Mononuclear cell (primary cell): ENCODE data around the gene OR4A15. TPM values are rescaled to one million over a fixed set of nuclear protein-coding genes. Genes with fewer than 3 reads are reported as not detected.

Experiments
- H3K27me3 ChIP-seq: 2 replicates; pipeline ENCODE4 v1.6.0; 2011; ENCODE audit warnings: low read length, control low read depth; ENCODE audit not compliant: insufficient read depth
- H3K4me1 ChIP-seq: 2 replicates; pipeline ENCODE4 v1.5.1; 2011; ENCODE audit warnings: mild to moderate bottlenecking, low read length, control low read depth; ENCODE audit not compliant: insufficient read depth
- H3K4me3 ChIP-seq: 2 replicates; pipeline ENCODE4 v1.5.1; 2011; ENCODE audit warnings: mild to moderate bottlenecking, low read length, moderate library complexity
- H3K9me3 ChIP-seq: 2 replicates; pipeline ENCODE4 v1.5.1; 2011; ENCODE audit warnings: low read depth, mild to moderate bottlenecking, control low read depth, low read length
- total RNA-seq: library from RNA; depleted of rRNA; stranded (reverse); fragments of >200 nt; gene quantifications from one replicate; pipeline ENCODE4 v1.2.3, GENCODE V29; 2012

The OR4A15 gene
- not detected for total RNA-seq

DNA sequence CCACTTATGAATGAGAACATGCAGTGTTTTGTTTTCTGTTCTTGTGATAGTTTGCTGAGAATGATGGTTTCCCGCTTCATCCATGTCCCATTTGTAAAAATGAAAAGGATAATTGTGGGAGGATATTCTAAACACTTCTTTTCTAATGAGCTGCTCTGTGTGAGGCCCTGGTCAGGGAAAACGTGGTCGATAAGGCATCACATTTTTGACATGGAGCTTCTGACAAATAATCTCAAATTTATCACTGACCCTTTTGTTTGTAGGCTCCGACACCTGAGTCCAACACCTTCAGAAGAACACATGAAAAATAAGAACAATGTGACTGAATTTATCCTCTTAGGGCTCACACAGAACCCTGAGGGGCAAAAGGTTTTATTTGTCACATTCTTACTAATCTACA is at the start of gene OR4A15:
OR4A15 (plus strand) TSS at position 301 of the 400 bp plus-strand sequence; CDS start at position 301, 0 bp downstream.
- H3K27me3 ChIP-seq, result no peaks in the 10 kb centered on the region
- H3K4me1 ChIP-seq, result no peaks in the 10 kb centered on the region
- H3K4me3 ChIP-seq, result no peak within 1 kb of the TSS
- peaks cover 4% of the 10 kb centered on the region for H3K9me3 ChIP-seq

DNA sequence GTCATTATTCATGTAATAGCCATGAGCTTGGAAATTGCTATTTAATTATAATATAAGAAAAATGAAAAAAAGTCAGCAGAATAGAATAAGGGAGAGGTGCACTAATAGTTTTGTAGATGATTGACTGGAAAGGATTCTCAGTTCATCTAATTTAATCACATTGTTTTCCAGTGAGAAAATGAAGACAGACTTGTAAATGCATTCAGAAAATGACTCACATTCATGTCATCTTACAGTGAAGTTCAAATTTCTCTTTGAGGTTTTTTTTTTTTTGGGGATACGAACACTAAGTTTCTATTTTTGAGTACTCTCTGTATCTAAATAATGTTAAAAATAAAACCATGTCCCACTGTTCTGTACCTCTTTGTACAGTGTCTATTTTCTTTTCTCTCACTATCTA is 43.3 kb upstream of the OR4A15 start:
- Histone ChIP-seq H3K27me3 (no peaks in the 10 kb centered on the region), H3K9me3 (no peaks in the 10 kb centered on the region), H3K4me3 (no peak overlapping the region), H3K4me1 (no peaks in the 10 kb centered on the region)

DNA sequence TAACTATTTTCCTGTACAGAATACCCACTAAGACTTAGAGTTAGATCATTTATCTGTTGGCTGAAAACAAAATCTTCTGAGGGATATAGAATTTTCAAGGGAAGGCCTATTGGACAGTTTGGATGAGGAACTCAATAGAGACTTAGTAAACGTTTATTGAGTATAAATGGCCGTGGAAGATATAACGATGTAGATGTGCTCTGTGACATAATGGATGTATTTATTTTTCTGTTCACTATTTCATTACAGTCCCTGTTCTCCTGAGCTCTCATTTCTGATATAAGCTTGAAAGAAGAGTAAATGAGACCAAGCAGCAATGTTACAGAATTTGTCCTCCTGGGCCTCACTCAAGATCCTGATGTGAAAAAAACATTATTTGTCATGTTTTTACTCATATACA is 24.9 kb upstream of the OR4A15 start, which contains the start of gene OR4A16:
OR4A16 (plus strand) TSS at position 301 of the 400 bp plus-strand sequence; CDS start at position 301, 0 bp downstream.
- Histone ChIP-seq H3K4me3 (no peak within 1 kb of the TSS), H3K27me3 (no peaks in the 10 kb centered on the region), H3K9me3 (no peaks in the 10 kb centered on the region), H3K4me1 (no peaks in the 10 kb centered on the region)

DNA sequence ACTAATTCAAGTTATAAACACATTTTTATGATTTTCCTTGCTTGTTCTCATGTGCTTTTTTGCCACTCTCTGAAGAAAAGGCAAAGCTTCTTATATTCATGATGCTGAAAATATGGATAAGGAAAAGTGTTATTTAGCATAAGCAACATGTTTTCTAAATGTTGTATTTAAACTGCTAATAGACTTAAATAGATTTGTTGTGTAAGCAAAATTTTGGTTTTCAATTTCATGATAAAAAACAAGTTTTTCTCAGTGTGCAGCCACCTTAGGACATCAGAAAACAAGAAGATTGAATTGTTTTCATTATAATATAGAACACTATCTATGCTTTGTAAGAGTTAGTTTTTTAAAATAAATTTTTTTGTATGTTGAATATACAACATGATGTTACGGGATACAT is 22.5 kb upstream of the OR4A15 start:
- no peaks in the 10 kb centered on the region for H3K9me3 ChIP-seq
- no peak overlapping the region for H3K4me3 ChIP-seq
- H3K4me1 ChIP-seq, result no peaks in the 10 kb centered on the region
- no peaks in the 10 kb centered on the region for H3K27me3 ChIP-seq

DNA sequence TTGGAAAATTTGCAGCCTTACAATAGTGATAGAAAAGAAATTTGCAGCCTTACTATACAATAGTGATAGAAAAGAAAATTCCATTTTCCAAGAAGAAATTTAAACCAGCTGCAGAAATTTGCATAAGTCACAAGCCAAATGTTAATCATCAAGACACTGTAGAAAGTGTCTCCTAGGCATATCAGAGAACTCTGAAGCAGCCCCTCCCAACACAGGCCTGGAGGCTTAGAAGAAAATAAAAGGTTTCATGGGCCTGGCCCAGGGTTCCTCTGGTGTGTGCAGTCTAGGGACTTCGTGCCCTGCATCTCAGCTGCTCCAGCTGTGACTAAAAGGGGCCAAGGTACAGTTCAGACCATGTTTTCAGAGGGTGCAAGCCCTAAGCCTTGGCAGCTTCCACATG is 18.7 kb upstream of the OR4A15 start:
- Histone ChIP-seq H3K27me3 (no peaks in the 10 kb centered on the region), H3K4me1 (no peaks in the 10 kb centered on the region), H3K4me3 (no peak overlapping the region), H3K9me3 (no peaks in the 10 kb centered on the region)

DNA sequence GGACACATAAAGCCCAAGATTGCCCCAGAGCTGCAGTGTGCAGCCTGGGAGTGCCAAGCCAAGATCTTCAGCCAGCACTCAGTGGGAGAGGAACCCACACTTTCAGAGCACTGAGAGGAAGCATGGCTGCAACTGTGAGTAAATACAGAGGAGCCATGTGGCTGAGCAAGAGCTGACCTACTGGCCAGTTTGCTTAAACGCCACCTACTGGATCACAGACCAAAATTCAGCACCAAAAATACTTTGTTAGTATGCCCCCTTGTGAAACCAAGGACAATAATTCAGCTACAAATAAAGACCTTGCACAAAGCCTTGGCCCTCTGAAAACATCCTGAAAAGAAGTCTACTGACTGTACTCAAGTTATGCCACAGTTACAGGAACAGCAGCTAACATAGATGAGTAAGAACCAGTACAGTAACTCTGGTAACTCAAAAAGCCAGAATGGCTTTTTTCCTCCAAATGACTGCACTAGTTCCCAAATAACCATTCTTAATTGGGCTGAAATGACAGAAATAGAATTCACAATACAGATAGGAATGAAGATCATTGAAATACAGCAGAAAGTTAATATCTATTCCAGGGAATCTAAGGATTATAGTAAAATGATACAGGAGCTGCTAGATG is 10.1 kb upstream of the OR4A15 start:
- no peaks in the 10 kb centered on the region for H3K4me1 ChIP-seq
- no peaks in the 10 kb centered on the region for H3K27me3 ChIP-seq
- H3K4me3 ChIP-seq, result no peak overlapping the region
- H3K9me3 ChIP-seq, result peaks cover 8% of the 10 kb centered on the region

DNA sequence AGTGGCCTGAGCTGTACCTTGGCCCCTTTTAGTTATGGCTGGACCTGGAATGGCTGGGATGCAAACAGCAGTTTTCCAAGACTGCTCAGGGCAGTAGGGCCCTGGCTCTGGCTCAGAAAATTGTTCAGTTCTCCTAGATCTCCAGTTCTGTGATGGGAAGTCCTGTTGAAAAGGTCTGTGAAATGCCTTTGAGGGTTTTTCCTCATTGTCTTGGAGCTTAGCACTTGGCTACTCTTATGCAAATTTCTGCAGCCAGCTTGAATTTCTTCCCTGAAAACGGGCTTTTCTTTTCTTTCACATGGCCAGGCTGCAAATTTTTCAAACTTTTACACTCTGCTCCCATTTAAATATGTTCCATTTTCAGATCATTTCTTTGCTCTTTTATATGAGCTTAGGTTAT is 33.2 kb downstream of the OR4A15 start:
- no peaks in the 10 kb centered on the region for H3K27me3 ChIP-seq
- peaks cover 6% of the 10 kb centered on the region for H3K9me3 ChIP-seq
- H3K4me1 ChIP-seq, result no peaks in the 10 kb centered on the region
- no peak overlapping the region for H3K4me3 ChIP-seq

Other genes with a start within 250 kb of the OR4A15 start
- gene TRIM48, start 105.8 kb upstream of the OR4A15 start, total RNA-seq, result not detected
- not detected for gene OR4A16, start 24.8 kb upstream of the OR4A15 start, total RNA-seq
- not detected for gene OR4C15, start 186.5 kb downstream of the OR4A15 start, total RNA-seq
- not detected for gene OR4C16, start 204.2 kb downstream of the OR4A15 start, total RNA-seq
- not detected for gene OR4C11, start 239.7 kb downstream of the OR4A15 start, total RNA-seq